GM19035 (cell line): ENCODE results near the gene CYP27B1.
"Not testable (repeated sequence)": the region's sequence is repeated elsewhere in the genome, so short reads cannot be mapped to it uniquely, and the experiment has no call there.

Experiments used
- ATAC-seq: cut with Tn5 transposase; IDR thresholded peaks from one replicate; pipeline ENCODE4 v1.9.1; 2021; ENCODE audit not compliant: unreplicated experiment

CYP27B1 gene

GRCh38 chr12:57723630-57723962 is 43.3 kb downstream of the CYP27B1 start:
- no peak for ATAC-seq

- ATAC-seq, result no peak
Measured at GRCh38 chr12:57722716-57723629, 43.9 kb downstream of the CYP27B1 start.

- not testable (repeated sequence) for ATAC-seq
Measured at GRCh38 chr12:57721846-57722608, 44.9 kb downstream of the CYP27B1 start.

- ATAC-seq, result no peak
Measured at GRCh38 chr12:57720606-57721595, 46.0 kb downstream of the CYP27B1 start.

- ATAC-seq, result no peak
Measured at GRCh38 chr12:57719777-57720605, 46.9 kb downstream of the CYP27B1 start.

GRCh38 chr12:57718641-57719528 is 48.0 kb downstream of the CYP27B1 start:
- no peak for ATAC-seq

GRCh38 chr12:57717846-57718640 is 48.8 kb downstream of the CYP27B1 start:
- ATAC-seq, result no peak

GRCh38 chr12:57717131-57717530 is 49.7 kb downstream of the CYP27B1 start:
- no peak for ATAC-seq

GRCh38 chr12:57716305-57716704 is 50.6 kb downstream of the CYP27B1 start:
- no peak for ATAC-seq

- no peak for ATAC-seq
Measured at GRCh38 chr12:57715786-57716185, 51.1 kb downstream of the CYP27B1 start.

GRCh38 chr12:57715036-57715748 is 51.7 kb downstream of the CYP27B1 start:
- ATAC-seq, result not testable (repeated sequence)

- ATAC-seq, result no peak
Measured at GRCh38 chr12:57713209-57713608, 53.7 kb downstream of the CYP27B1 start.

- ATAC-seq, result no peak
Measured at GRCh38 chr12:57712701-57713100, 54.2 kb downstream of the CYP27B1 start.
